SW480 (cell line): ENCODE data around the gene LDLRAD4.

Experiments used
- DNase-seq: peaks from one replicate; pipeline ENCODE4 v3.0.0-alpha.2; 2016; ENCODE audit warnings: low spot score

LDLRAD4 gene

DNA sequence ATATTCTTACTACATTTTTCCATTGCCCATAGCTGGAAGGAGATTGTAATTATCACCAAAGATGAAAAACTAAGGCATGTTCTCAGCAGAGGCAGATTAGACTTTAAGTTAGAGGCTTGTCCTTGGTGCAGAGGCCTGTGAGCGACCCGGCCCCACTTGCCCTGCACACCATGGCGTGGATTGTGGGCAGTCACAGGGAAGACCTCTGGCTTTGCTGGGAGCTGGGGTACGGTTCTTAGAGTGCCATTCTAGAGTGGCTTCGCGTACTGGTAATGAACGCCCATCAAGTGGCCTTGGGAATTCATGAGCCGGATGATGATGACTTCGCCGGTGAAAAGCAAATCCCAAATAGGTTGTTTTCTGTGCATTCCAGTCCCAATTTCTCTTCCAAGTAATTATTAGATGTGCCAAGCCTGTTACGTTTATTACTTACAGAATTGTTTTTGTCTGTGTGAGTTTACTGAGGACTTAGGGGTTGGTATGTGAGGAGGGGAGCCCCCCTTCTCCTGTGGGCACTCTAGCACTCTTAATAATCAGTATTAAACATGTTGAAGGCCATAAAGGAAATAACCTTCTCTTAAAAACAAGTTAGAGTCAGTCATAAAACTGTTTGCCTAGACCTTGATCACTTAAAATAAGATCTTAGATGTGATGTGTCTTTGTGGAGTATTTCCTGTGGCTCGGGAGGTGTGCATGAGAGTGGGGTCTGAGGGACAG lies 90.6 kb downstream of the LDLRAD4 start:
- DNase-seq = no peak

DNA sequence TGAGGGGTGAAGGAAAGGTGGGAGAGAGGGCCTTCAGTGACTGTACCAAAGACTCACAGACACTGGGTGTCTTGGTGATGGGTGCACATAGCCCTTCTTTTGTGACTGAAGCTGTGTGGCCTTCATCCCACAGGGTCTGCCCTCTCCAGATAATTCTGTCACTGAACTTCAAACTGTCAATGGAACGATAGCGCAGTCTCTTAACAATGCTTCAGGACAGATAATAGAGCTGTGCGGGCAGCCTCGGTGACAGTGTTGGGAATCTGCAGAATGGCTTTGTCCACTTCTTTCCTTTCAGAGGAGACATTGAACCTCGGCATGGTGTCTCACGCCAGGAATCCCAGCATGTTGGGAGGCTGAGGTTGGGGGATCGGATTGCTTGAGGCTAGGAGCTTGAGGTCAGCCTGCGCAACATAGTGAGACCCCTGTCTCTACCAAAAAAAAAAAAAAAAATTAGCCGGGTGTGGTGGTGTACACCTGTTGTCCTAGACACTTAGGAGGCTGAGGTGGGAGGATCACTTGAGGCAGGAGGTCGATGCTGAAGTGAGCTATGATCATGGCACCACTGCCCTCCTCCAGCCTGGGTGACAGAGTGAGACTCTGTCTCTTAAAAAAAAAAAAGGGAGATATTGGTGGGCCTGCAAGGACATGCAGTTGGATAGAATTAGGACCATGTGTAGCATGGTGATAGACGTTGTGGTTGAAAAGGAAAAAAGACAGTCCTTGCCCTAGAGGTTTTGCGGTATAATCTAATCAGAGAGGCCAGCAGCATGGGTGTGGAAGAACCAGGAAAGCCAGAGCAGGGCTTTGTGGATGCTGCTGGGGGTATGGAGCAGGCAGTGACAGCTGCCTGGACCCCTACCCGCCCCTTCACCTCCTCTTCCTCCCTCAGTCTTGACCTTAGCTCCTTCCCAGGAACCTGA lies 91.4 kb downstream of the LDLRAD4 start:
- no peak for DNase-seq

DNA sequence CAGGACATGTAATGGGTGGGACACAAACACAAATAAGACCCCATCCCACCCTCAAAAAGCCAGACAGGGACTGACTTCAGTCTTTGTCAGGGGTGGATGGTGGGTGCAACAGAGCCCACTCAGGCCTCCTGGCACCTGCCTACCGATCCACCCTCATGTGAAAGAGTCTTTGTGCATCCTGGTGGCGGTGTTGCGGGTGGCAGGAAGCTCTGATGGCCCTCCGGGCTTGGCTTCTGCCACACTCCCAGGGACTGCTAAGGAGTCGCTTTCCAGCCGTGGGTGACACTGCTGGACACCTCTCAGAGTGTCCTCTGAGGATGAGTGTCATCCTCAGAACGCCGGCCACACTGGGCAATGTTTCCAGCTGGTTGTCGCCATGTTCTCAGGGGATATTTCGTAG lies 92.6 kb downstream of the LDLRAD4 start:
- DNase-seq = no peak

DNA sequence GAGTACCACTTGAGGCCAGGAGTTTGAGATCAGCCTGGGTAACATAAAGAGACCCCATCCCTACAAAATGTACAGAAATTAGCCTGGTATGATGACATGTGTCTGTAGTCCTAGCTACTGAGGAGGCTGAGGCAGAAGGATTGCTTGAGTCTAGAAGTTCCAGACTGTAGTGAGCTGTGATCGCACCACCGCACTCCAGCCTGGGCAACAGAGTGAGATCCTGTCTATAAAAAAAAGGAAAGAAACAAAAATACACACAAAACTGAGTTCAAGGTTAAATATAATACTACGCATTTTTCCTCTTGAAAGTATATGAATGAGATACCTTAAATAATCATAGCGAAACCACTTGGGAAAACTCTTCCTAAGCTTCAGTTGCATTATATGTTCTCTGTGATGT lies 94.0 kb downstream of the LDLRAD4 start:
- DNase-seq = no peak

GRCh38 chr18:13313006-13313686 lies 94.6 kb downstream of the LDLRAD4 start:
- no peak for DNase-seq

GRCh38 chr18:13315000-13315399 lies 96.4 kb downstream of the LDLRAD4 start:
- no peak for DNase-seq

- DNase-seq = no peak
Observed at GRCh38 chr18:13316063-13316462, 97.5 kb downstream of the LDLRAD4 start.

- DNase-seq = no peak
Observed at GRCh38 chr18:13317801-13318200, 99.2 kb downstream of the LDLRAD4 start.

DNA sequence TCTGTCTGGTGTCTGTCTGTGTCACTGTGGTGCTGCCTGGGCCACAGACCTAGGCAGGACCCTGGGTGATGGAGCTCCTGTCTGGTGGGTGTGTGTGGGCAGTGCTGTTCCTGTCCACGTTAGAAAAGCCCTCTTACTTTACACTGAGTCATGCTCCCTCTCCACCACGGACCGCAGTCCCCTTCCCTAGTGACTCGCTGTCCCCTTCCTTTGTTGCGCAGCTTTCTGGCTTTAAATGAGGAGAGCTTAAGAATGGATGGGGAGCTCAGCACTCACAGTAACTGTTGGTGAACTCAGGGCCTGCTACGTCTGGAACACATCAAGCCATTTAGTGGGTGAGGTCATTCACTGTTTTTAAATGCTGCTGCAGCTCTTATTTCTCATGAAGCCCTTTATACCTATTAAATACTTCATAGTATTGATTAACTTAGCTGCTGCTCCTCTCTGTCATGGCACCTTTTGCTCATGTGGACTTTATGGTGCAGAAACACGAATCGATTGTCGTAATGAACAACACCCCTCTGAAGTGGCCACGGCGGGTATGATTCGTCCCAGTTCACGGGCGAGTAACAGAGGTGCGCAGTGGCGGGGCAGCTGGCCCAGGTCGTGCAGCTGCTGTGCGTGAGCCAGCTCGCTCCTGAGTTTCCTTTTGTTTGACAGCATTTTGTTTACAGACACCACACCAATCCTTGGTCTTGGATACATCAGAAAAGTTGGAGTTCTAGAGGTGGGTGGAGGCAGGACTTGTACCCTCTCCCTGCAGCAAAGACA lies 100.4 kb downstream of the LDLRAD4 start:
- no peak for DNase-seq

DNA sequence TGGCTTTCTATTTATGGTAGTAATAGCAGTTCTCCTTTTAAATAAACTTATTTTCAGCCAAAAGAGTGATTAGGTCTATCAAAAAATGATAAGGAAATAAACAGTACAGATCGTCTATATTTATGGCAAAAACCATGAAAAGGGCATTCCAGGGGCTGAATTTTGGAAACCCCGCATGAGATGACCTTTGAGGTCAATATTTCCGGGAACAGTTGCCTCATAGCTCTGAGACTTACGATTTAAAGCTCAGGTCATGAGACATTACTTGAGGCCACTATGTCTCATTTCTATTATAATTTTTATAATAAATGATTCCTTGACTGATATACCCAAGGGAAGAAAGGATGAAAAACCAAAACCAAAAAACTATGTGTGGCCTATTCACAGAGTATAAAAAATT lies 101.1 kb downstream of the LDLRAD4 start:
- DNase-seq = no peak

GRCh38 chr18:13320096-13320495 lies 101.5 kb downstream of the LDLRAD4 start:
- no peak for DNase-seq

GRCh38 chr18:13320891-13321425 lies 102.4 kb downstream of the LDLRAD4 start:
- DNase-seq = no peak

- no peak for DNase-seq
Observed at GRCh38 chr18:13321923-13322322, 103.4 kb downstream of the LDLRAD4 start.

DNA sequence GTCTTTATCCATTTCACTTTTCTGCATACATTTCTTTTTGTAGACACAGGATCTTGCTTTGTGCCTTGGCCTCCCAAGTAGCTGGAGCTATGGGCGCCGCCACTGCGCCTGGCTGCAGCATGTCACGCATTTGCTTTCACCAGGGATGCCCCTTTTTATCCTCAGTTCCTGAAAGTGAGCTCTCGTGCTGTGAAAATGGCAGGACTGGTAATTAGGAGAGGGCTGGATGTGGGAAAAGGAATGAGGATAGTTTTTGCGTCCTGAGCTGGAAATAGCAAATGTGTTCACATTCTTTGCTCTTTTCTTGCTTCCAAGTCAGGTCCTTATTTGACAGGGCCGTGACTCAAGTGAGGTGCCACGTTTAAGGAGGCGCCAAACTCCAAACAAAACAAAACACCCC lies 104.6 kb downstream of the LDLRAD4 start:
- no peak for DNase-seq

GRCh38 chr18:13324880-13325279 lies 106.3 kb downstream of the LDLRAD4 start:
- DNase-seq = no peak

- no peak for DNase-seq
Observed at GRCh38 chr18:13328213-13328612, 109.7 kb downstream of the LDLRAD4 start.

DNA sequence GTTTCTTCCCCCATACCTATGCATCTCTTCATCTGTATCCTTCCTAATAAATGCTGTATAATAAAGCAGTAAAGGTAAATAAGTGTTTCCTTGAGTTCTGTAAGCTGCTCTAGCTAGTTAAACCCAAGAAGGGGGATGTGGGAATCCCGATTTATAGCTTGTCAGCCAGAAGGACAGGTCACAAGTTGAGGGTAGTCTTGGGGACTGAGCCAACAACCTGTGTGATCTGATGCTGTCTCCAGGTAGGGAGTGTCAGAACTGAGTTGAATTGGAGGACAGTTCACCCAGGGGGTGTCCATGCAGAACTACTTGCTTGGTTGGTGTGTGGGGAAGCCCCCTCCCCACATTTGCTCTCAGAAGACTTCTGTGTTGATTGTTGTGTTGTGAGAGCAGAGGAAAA lies 112.4 kb downstream of the LDLRAD4 start:
- no peak for DNase-seq

DNA sequence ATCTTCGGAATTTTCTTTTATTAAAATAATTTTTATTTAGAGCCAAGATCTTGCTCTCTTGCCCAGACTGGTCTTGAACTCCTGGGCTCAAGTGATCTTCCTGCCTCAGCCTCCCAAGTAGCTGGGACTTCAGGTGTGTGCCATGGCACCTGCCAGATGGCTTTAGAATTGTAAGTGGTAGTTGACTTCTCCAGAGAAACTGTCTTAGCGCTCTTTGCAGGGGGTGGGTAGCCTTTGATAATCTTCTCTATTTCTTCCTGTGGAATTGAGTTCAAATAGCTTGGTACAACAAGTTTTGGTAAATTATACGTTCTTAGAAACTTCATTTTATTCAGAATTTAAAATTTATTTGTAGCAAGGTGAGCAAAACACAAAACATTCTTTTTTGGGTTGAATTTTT lies 113.3 kb downstream of the LDLRAD4 start:
- no peak for DNase-seq

- no peak for DNase-seq
Observed at GRCh38 chr18:13332874-13333273, 114.3 kb downstream of the LDLRAD4 start.

DNA sequence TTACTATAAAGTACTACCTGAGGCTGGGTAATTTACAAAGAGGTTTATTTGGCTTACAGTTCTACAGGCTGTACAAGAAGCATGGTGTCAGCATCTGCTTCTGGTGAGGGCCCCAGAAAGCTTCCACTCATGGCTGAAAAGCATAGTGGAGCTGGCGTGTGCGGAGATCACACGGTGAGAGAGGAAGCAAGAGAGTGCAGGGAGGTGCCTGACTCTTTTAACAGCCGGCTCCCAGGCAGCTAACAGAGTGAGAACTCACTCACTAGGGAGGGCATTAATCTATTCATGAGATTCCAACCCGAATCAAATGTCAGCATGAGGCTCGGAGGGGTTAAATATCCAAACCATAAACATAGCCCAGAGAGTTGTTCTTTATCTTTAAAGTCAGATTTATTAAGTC lies 117.3 kb downstream of the LDLRAD4 start:
- no peak for DNase-seq

DNA sequence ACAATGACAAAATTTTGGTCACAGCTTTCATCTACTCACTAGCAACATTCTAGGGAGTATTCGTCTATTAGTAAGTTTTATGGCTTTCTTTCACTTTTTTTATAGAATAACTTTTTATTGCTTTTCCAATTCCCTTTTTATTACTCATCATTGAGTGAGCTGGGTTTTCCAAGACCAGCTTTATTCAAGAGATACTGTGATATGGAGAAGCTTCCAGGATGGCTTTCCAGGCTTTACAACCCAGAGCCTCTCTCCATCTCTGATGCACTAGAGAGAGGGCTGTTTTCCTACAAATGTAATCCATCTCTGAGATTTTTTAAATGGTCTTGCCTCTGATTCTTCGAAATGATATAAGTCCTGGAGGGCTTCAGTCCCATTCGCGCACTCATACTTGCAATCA lies 118.3 kb downstream of the LDLRAD4 start:
- DNase-seq = no peak

GRCh38 chr18:13337369-13337768 lies 118.8 kb downstream of the LDLRAD4 start:
- no peak for DNase-seq
